Measurements from ENCODE around the gene WIPF3. TPM values are rescaled to one million over a fixed set of nuclear protein-coding genes. Genes with fewer than 3 reads are reported as not detected.

Gene WIPF3
- total and polyA plus RNA-seq, 2 of the 4 experiments (the other 2 are of a cell fraction) = not detected

DNA sequence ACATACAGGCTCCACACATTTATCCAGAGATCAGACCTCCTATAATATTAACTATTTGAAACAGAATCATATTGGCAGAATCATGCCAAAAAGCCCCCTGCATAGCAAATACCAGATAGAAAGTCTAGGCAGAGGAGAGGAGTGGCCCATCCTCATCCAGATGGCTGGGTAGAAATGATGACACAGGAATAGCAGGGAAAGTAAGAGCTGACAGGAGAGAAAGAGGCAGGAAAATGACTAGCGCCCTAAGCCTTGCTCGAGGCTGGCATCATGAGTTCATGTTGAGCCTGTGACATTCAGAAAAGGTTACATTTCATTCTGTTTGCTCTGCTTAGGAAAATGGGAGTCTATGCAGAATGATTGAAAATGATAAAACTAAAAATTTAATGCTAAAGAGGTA, 27.6 kb downstream of the WIPF3 start:
- H3K36me3 ChIP-seq (ENCODE audit: control insufficient read depth, insufficient read depth, low read length) = no peaks in the 10 kb centered on the region
- H2AK9ac ChIP-seq (replicated peaks; ENCODE audit: low read depth, low read length, poor library complexity) = no peak overlapping the region
- no peak overlapping the region for H3K56ac ChIP-seq (ENCODE audit: extremely low read depth, insufficient read depth, low read length)
- no peak overlapping the region for H3K4ac ChIP-seq (ENCODE audit: low read depth, low read length)
- ChIA-PET POLR2A (ENCODE audit: unreplicated experiment) (no interaction called here), CTCF (no interaction called here)
- no peak overlapping the region for H3K9ac ChIP-seq (ENCODE audit: low read depth, low read length)
- in situ Hi-C loops (cut with MboI; ENCODE audit: low sequenced_read_pairs) = no loop called here
- H3K9me1 ChIP-seq (ENCODE audit: insufficient read depth, low read length) = no peaks in the 10 kb centered on the region
- DNase-seq (no peak), ATAC-seq (ENCODE audit: low read depth) (no peak)
- H2BK15ac ChIP-seq (ENCODE audit: low read depth, low read length) = no peak overlapping the region
- H3K27me3 ChIP-seq (ENCODE audit: control insufficient read depth, insufficient read depth, low read length) = peaks cover 3% of the 10 kb centered on the region
- H3K27ac ChIP-seq (ENCODE audit: insufficient read depth, low read length) = no peak overlapping the region
- H2AFZ ChIP-seq (replicated peaks; ENCODE audit: low read length, poor library complexity) = no peak overlapping the region
- H4K8ac ChIP-seq (ENCODE audit: low read depth in 2 of 2, low read length in 2 of 2) = no peak overlapping the region
- no peaks in the 10 kb centered on the region for H3K79me1 ChIP-seq (ENCODE audit: low read depth in 1 of 2, low read length in 2 of 2)
- WGBS, 2 experiments (ENCODE audit: extremely low coverage in 2 of 2, insufficient read length in 1 of 2) = 23% methylated on average over 2 of the region's 2 CpGs; no CpG with 5 or more reads in 1 of the 2 experiments
- H4K20me1 ChIP-seq (ENCODE audit: insufficient read depth, low read length) = no peaks in the 10 kb centered on the region
- H4K91ac ChIP-seq (ENCODE audit: insufficient read depth, low read depth, low read length) = no peak overlapping the region
- H3K4me2 ChIP-seq (ENCODE audit: low read depth, low read length) = no peak overlapping the region
- TF ChIP-seq CHD1 (IDR thresholded peaks at IDR 0.05; ENCODE audit: low read depth, low read length) (no peak), CEBPB (IDR thresholded peaks at IDR 0.05; ENCODE audit: low read depth, low read length) (no peak), SMC3 (IDR thresholded peaks at IDR 0.05; ENCODE audit: low read depth, low read length) (no peak), NFE2L2 (IDR thresholded peaks at IDR 0.05; ENCODE audit: low read depth, low read length) (no peak), RAD21 (IDR thresholded peaks at IDR 0.05; ENCODE audit: low read length) (no peak), USF2 (IDR thresholded peaks at IDR 0.05; ENCODE audit: low read depth, low read length) (no peak), MAFK (IDR thresholded peaks at IDR 0.05; ENCODE audit: low read depth, low read length) (no peak), BHLHE40 (IDR thresholded peaks at IDR 0.05; ENCODE audit: low read depth, low read length) (no peak)
- TF ChIP-seq, protein P1, sequence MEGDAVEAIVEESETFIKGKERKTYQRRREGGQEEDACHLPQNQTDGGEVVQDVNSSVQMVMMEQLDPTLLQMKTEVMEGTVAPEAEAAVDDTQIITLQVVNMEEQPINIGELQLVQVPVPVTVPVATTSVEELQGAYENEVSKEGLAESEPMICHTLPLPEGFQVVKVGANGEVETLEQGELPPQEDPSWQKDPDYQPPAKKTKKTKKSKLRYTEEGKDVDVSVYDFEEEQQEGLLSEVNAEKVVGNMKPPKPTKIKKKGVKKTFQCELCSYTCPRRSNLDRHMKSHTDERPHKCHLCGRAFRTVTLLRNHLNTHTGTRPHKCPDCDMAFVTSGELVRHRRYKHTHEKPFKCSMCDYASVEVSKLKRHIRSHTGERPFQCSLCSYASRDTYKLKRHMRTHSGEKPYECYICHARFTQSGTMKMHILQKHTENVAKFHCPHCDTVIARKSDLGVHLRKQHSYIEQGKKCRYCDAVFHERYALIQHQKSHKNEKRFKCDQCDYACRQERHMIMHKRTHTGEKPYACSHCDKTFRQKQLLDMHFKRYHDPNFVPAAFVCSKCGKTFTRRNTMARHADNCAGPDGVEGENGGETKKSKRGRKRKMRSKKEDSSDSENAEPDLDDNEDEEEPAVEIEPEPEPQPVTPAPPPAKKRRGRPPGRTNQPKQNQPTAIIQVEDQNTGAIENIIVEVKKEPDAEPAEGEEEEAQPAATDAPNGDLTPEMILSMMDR (conservative IDR thresholded peaks at IDR 0.05; ENCODE audit: low read depth, low read length) = no peak
- no peak overlapping the region for H2BK20ac ChIP-seq (ENCODE audit: low read depth, low read length)
- H3K4me3 ChIP-seq (ENCODE audit: insufficient read depth, low read depth, low read length) = no peak overlapping the region
- intact Hi-C loops (cut with micrococcal nuclease) = no loop called here
- no peak overlapping the region for H2BK5ac ChIP-seq (ENCODE audit: low read depth, low read length, poor library complexity, severe bottlenecking)
- no peak overlapping the region for H4K5ac ChIP-seq (ENCODE audit: low read depth, low read length)
- H3K18ac ChIP-seq (ENCODE audit: low read depth, low read length) = no peak overlapping the region
- H2BK120ac ChIP-seq (ENCODE audit: low read depth, low read length) = no peak overlapping the region
- H2AK5ac ChIP-seq (ENCODE audit: low read depth, low read length) = no peak overlapping the region
- dilution Hi-C loops (cut with HindIII; ENCODE audit: low sequenced_read_pairs, unreplicated experiment) = no loop called here
- no peaks in the 10 kb centered on the region for H3K9me3 ChIP-seq (ENCODE audit: control insufficient read depth, insufficient read depth, low read length)
- BruUV-seq (replicated peaks) = no TSS peak
- no peak overlapping the region for H3K14ac ChIP-seq (replicated peaks; ENCODE audit: low read depth, low read length)
- H3K4me1 ChIP-seq (ENCODE audit: control insufficient read depth, insufficient read depth, low read length) = no peaks in the 10 kb centered on the region
- H3K23ac ChIP-seq (ENCODE audit: low read depth, low read length) = no peak overlapping the region

All from IMR-90 (cell line).